ENCODE data around the gene SOX6.
"Not testable (repeated sequence)": the region's sequence is repeated elsewhere in the genome, so short reads cannot be mapped to it uniquely, and the experiment has no call there.

SOX6 gene

GRCh38 chr11:16141162-16141561, 215.2 kb downstream of the SOX6 start:
- not testable (repeated sequence) for DNase-seq

GRCh38 chr11:16136792-16137390, 219.5 kb downstream of the SOX6 start:
- no peak for DNase-seq

GRCh38 chr11:16133867-16134266, 222.5 kb downstream of the SOX6 start:
- no peak for DNase-seq

- DNase-seq = no peak
Measured at GRCh38 chr11:16127732-16128131, 228.6 kb downstream of the SOX6 start.

- no peak for DNase-seq
Measured at GRCh38 chr11:16126362-16126761, 230.0 kb downstream of the SOX6 start.

GRCh38 chr11:16125796-16126195, 230.6 kb downstream of the SOX6 start:
- no peak for DNase-seq

- no peak for DNase-seq
Measured at GRCh38 chr11:16124390-16124789, 232.0 kb downstream of the SOX6 start.

GRCh38 chr11:16121853-16122252, 234.5 kb downstream of the SOX6 start:
- DNase-seq = no peak

- no peak for DNase-seq
Measured at GRCh38 chr11:16120008-16120407, 236.3 kb downstream of the SOX6 start.

GRCh38 chr11:16117989-16118756, 238.2 kb downstream of the SOX6 start:
- DNase-seq = no peak

GRCh38 chr11:16114978-16115871, 241.1 kb downstream of the SOX6 start:
- no peak for DNase-seq

- DNase-seq = no peak
Measured at GRCh38 chr11:16114431-16114830, 241.9 kb downstream of the SOX6 start.

- no peak for DNase-seq
Measured at GRCh38 chr11:16111690-16112089, 244.7 kb downstream of the SOX6 start.

- DNase-seq = no peak
Measured at GRCh38 chr11:16110886-16111285, 245.5 kb downstream of the SOX6 start.

GRCh38 chr11:16099343-16099900, 256.9 kb downstream of the SOX6 start:
- DNase-seq = no peak

GRCh38 chr11:16098526-16099205, 257.7 kb downstream of the SOX6 start:
- DNase-seq = no peak

GRCh38 chr11:16097543-16097942, 258.8 kb downstream of the SOX6 start:
- no peak for DNase-seq

GRCh38 chr11:16096336-16096735, 260.0 kb downstream of the SOX6 start:
- DNase-seq = no peak

GRCh38 chr11:16095756-16096155, 260.6 kb downstream of the SOX6 start:
- DNase-seq = no peak

- no peak for DNase-seq
Measured at GRCh38 chr11:16093889-16094653, 262.3 kb downstream of the SOX6 start.

- DNase-seq = no peak
Measured at GRCh38 chr11:16091862-16092261, 264.5 kb downstream of the SOX6 start.

GRCh38 chr11:16089481-16089880, 266.9 kb downstream of the SOX6 start:
- DNase-seq = no peak
